HG03457 (cell line): ENCODE data around the gene PLCD3.

Experiments used
- ATAC-seq: cut with Tn5 transposase; IDR thresholded peaks from one replicate; pipeline ENCODE4 v1.9.1; 2021; ENCODE audit warnings: moderate number of reproducible peaks; ENCODE audit not compliant: unreplicated experiment

Gene PLCD3

DNA sequence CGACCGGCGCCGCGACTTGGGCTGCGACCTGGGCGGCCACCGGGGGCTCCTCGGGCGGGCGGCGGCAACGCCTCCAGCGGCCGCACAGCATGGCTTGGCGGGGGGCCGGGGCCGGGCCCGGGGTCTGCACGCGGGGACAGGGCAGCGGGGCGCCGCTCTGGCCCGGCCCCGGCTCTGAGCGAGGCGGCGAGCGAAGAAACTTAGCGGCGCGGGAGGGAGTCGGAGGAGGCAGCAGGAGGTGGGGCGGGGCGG is at the start of gene PLCD3:
PLCD3 (minus strand) TSS at position 196 of the 252 bp plus-strand sequence; CDS start at position 91, 105 bp downstream.
- ATAC-seq: no peak

- no peak for ATAC-seq
These were observed 45.2 kb upstream of the PLCD3 start for GRCh38 chr17:45177563-45177962.

DNA sequence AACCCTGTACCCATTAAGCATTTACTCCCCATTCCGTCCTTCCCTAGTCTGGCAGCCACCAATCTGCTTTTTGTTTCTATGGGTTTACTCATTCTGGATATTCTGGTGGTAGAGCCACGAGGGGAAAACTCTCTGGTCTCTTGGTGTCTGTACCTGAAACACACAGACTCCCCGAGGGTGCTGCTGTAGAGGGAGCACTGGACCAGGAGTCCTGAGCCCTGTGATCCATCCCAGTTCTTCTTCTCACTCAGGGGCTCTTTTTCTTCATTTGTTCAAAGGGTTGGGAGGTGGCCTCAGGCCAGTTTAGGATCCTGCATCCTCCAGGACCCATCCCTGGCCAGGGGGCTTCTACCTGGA is 43.4 kb upstream of the PLCD3 start:
- ATAC-seq: no peak

DNA sequence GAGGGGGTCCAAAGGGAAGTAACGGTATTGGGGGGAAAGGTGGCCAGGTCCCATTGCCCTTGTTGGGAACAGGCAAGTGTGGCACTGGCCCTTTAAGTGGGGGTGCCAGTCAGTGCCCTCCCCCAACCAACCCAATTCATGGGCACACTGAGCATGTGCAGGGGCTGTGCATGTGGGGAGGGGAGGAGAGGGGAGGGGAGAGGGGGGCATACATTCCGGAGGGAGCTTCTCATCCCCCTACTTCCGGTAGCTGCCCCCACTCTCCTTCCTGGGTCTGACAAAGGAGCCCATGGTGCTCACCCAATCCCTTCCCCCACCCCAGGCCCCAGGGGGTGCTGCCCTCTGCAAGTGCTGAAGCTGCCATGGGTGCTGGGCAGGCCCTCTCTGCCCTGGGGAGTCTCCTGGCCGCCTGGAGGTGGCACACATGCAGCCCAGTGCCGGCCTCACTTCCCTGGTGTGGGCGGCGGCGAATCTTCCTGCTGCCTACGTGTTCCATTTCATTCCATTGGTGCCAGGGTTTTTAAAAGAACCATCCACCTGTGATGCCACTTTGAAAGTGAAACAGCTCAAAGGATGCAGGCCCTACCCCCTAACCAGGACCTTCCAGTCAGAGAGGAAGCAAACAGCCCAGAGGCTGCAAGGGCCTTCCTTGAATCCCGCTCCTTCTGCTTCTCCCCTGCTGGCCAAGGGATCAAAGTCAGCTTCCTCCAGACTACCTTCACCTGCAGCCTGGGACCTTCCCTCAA is 40.4 kb upstream of the PLCD3 start:
- no peak for ATAC-seq

- no peak for ATAC-seq
These were observed 39.9 kb upstream of the PLCD3 start for GRCh38 chr17:45172232-45172540.

- ATAC-seq: no peak
These were observed 39.3 kb upstream of the PLCD3 start for GRCh38 chr17:45171338-45172231.

DNA sequence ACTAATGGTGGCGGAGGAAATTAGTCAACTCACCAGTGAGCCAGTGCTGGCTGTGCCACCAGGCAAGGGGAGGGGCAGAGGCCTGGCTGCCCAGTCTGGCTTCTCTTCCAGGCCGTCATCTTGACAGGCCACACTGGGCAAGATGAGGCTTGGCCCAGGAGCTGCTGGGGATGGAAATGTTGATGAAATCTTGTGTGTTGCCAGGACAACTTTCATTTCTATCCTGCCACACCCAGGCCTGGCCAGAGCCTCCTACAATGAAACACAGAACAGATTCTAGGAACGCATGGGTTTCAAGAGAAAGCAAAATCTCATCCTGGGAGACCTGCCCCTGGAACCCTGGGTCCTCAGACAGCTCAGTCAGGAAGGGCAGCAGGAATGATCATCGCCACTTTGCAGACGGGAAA is 38.6 kb upstream of the PLCD3 start:
- no peak for ATAC-seq

- no peak for ATAC-seq
These were observed 38.1 kb upstream of the PLCD3 start for GRCh38 chr17:45170280-45170930.

GRCh38 chr17:45168991-45169752 is 36.9 kb upstream of the PLCD3 start:
- ATAC-seq: no peak

DNA sequence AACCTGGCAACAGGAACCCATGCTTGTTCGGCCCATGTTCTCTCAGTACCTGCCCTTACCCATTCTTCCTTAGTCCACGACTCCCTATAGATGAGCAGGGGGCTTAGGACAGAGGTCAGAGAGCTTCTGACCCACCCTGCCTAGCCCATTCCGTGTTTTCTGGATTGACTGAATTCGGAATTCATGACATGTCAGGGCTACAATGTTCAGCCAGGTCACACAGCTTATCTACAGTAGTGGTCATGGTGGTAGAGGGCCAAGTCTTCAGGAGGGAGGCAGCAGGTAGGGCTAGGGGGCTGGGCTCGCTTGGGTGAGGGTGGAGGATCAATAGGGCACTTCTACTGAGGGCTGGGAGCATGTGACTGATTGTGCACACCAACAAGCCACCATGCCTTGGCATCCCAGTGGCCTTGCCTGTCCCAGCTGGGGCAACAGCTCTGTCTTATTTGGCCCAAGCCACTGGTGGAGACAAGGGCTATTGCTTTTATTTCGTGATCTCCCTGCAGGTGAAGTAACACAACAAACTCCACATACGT is 32.5 kb upstream of the PLCD3 start:
- ATAC-seq: no peak

GRCh38 chr17:45162025-45162687 is 29.8 kb upstream of the PLCD3 start:
- no peak for ATAC-seq

GRCh38 chr17:45161288-45162024 is 29.1 kb upstream of the PLCD3 start, which contains the start of gene HEXIM2:
Gene HEXIM2 (plus strand): TSS chr17:45161875. CDS start chr17:45162794, 919 bp downstream.
- ATAC-seq: peak; percentile 68

GRCh38 chr17:45160447-45161287 is 28.4 kb upstream of the PLCD3 start:
- ATAC-seq: peak; percentile 13

DNA sequence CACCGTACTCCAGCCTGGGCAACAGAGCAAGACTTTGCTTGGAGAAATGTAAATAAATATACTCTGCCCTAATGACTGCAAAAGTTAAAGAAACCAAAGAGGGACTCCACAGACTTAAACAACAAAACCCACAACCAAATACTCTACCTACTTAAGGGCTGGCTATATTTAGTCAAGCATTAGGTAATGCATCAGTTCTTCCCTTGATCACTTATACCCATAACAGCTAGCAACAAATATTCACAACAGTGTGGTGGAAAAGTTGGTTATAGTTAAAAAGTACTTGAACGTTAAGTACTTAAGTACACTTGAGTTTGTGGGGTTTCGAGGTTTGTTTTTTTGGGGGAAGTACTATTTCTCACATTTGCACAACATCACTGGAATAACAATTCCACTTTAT is 23.9 kb upstream of the PLCD3 start:
- ATAC-seq: no peak

DNA sequence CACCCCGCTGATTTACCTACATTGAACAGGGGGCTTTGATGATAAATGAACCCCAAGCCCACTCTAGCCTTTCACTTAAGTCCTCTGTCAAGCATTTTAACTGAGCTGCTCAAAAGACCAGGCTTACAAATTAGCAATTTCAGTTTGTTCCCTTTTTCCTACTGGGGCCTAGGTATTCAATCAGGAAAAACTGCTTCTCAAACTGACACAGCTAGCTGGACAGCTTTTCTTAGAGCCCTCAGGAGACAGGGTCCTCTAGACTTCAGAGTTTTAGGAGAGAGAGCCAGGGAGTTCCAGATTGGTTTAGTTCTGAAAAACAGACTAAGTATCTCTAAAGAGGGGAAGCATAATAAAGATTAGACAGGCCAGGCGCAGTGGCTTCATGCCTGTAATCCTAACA is 23.2 kb upstream of the PLCD3 start:
- ATAC-seq: no peak

DNA sequence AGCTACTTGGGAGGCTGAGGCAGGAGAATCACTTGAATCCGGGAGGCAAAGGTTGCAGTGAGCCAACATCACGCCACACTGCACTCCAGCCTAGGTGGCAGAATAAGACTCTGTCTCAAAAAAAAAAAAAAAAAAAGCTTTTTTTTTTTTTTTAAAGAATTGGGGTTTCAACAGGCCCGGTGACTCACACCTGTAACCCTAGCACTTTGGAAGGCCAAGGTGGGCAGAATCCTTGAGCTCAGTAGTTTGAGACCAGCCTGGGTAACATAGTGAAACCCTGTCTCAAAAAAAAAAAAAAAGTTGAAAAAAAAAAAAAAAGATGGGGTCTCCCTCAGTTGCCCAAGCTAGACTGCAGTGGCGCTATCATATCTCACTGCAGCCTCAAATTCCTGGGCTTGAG is 22.7 kb upstream of the PLCD3 start:
- no peak for ATAC-seq

GRCh38 chr17:45150911-45151809 is 18.8 kb upstream of the PLCD3 start:
- no peak for ATAC-seq
